HG03558 (cell line): ENCODE measurements around the gene CHORDC1.
"Not testable (repeated sequence)": the region's sequence is repeated elsewhere in the genome, so short reads cannot be mapped to it uniquely, and the experiment has no call there.

ENCODE experiments used
- ATAC-seq: cut with Tn5 transposase; IDR thresholded peaks from one replicate; pipeline ENCODE4 v1.9.1; 2021; ENCODE audit warnings: moderate number of reproducible peaks; ENCODE audit not compliant: unreplicated experiment; ENCODE audit errors: extremely low read depth

The CHORDC1 gene

DNA sequence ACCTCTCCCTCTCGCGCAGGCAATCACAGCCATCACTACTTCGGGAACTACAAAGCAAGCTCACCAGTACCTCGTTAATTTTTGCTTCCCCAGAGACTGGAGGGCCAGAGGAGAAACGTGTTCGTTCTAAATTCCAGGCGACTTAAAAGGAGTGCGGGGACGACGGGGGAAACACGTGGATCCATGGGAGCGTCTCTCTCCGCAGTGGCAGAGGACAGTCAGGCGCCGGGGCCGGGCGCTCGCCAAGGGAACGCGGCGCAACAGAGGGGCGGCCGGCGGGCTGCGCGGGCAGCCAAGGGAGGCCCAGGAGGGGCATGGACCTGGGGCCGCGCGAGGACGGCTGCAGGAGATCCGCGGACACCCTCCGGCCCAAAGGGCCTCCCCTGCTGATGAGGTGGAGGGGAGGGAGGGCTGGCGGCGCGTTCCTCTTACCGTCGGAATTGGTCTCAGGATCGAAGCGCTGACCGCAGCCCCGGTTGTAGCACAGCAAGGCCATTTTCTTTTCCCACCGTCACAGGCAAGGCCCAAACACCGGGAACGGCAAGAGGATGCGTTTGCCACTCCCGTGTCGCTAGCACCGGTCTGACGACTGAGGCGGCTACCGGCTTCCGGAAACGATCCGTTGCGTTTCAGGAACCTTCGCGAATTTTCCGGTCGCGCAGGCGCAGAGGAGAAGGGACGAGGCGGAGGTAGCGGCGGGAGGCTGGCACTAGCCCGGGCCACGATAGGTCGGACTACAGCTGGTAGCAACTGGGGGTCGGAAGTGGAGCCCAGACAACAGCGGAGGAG lies at the start of gene CHORDC1:
TSS of gene CHORDC1 (minus strand) at position 591 of the 789 bp plus-strand sequence. CDS start at position 496, 95 bp downstream.
- ATAC-seq = peak; percentile 87

DNA sequence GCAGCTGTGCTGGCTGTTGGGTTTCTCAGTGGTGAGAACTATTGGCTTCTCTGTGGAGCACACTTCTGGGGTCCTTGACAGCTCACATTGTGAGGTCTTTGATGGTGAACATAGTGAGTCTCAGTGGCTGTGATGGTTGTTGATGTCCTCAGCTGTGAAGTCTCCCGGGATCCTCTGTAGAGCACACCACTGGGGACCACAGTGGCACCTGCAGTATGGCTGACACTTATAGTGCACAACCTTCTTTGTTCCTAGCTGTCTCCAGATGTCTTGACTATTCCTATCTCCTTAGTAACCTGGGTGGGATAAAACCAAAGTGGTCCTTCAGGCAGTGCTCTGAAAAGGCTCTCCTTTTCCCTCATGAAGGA lies 34.3 kb upstream of the CHORDC1 start:
- no peak for ATAC-seq

DNA sequence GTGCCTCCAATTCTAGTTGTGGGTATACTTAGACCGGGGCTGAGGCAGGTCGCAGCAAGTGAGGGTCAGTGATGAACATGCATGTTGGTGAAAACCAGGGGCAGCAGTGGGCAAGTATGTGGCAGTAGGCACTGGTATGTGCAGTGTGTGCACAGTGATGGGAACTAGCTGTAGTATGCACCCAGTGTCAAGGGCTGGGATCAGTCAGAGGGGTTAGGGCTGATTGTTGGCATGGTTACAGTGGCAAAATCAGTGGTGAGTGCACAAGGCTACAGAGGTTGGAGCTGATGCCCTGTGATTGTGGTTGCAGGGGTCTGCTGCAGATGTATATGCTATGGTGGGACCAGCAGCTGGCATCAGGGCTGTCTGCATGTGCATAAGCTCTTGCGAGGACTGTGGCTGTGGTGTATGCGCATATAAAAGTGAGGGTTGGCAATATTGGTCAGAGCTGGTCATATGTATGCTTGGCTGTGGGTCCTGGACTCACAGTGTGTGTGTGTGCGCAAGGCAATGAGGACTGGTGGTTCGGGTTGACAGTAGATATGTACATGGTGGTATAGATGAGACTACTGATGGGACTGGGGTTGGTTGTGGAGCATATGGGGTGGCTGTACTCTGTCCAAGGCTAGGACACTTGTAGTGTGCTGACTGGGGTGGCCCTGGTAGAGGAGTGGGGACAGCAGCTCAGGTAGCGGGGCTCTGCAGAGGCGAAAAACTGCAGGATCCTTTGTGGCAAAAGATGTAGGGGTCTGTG lies 33.7 kb upstream of the CHORDC1 start:
- ATAC-seq = no peak

DNA sequence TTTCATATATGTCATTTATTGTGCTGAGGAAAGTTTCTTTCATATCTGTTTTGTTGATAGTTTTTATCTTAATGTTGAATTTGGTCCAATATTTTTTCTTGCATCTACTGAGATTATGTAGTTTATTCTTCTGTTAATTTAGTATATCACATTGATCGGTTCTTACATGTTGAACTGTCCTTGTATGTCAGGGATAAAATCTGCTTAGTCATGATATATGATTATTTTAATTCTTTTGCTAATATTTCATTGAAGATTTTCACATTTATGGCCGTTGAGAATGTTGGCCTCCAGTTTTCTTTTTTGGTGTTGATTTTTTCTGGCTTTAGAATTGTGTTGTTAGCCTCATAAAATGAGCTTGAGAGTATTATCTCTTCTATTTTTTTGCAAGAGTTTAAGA lies 31.2 kb upstream of the CHORDC1 start:
- no peak for ATAC-seq

DNA sequence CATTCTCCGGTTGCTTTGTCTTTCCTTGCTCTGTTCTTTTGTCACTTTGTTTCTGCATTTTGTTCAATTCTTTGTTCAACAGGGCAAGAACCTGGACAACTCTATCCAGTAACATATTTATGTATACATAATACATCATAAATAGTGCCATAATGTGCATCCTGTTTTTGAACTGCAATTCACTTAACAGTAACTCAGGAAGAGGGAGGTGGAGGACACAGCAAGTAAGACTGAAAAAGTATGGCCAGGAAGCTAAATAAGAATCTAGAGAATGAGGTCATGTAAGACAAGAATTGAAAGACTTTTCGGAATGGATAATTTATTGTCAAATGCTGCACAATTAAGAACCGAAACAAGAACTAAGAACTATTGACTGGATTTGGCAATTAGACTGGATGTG lies 29.2 kb upstream of the CHORDC1 start:
- ATAC-seq = no peak

DNA sequence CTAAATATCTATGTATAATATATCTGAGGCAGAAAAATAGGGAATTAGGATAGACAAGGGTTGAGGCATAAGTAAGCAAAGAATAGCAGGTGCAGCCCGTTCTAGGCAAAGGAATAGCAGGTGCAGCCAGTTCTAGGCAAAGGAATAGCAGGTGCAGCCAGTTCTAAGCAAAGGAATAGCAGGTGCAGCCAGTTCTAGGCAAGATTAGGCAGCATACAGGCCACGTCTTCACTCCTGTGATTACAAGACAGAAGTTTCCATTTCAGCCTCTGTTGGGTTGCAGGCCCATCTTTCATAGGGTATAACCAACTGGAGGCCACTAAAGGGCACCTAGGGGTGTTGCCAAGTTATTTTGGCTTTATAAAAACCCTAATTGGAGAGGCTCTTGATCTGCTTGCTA lies 28.8 kb upstream of the CHORDC1 start:
- no peak for ATAC-seq

DNA sequence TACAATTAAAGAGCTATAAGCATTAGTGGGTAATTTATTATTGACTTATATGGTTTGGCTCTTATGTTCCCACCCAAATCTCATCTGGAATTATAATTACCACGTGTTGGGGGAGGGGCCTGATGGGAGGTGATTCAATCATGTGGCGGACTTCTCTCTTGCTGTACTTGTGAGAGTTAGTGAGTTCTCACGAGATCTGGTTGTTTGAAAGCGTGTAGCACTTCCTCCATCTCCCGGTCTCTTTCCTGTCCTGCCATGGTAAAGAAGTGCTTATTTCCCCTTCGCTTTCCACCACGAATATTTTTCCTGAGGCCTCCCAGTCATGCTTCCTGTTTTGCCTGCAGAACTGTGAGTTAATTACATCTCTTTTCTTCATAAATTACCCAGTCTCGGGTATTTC lies 28.1 kb upstream of the CHORDC1 start:
- no peak for ATAC-seq

DNA sequence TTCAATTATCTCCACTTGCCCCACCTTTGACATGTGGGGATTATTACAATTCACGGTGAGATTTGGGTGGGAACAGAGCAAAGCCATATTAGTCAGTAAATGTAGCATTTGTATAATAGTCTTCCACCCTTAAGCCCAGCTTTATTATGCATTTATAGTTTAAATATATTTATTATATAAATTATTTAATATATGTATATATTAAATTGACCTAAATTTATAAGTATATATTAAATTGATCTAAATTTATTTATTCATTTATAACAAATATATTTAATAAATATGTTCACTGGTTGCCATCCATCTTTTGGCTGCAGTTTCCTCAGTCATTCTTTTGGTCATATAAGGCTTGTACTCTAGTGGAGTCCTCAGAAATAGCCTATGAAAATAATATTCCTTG lies 23.6 kb upstream of the CHORDC1 start:
- ATAC-seq = no peak

DNA sequence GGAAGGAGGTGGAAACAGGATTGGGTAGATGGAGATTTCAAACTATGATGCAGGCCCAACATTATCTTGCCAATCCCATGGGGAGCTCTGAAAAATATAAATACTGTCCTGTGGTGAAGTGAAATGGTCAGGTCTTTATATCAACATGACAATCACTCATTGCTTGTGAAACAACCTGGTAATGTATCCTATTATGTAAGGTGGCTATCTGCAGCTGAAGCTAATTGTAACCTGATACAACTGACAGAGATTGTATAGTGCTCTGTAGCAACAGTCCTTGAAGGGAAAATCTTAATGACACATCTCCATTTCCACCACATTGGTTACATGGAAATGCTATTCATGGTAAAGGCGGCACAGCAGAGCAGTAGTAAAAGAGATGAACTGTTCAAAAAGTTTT lies 20.7 kb upstream of the CHORDC1 start:
- ATAC-seq = no peak

DNA sequence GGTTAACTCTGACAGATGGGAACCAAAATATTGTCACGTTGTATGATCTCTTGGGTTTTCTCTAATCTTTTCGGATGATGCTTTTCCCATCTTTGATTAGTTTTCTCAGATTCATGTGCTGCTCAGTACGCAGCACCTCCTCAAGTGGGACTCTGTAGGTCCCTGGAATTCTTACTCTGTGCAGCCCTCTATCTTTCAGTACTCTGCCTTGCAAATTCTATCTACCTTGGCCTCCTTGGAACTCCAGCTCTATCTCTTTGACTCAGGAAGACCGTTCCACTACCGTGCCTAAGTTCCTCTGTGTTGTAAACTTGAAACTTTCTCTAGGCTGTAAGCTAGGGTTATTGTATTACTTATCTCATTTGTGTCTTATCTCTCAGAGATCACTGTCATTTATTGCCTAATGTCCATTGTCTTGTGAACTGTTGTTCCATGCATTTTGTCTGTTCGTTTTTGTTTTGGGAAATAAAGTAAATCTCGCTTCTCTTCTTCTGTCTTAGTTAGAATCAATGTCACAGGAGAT lies 20.1 kb upstream of the CHORDC1 start:
- no peak for ATAC-seq

DNA sequence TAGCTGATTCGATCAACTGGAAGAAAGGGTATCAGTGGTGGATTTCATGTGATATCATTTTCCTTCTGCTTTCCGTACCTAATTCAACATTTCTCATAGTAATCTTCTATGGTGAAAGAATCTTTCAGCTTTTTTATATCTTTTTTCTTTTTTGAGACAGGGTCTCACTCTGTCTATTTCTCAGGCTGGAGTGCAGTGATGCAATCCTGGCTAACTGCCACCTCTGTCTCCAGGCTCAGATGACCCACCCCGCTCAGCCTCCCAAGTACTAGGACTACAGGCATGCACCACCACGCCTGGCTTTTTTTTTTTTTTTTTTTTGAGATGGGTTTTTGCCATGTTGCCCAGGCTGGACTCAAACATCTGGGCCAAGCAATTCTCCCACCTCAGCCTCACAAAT lies 18.6 kb upstream of the CHORDC1 start:
- ATAC-seq = no peak

DNA sequence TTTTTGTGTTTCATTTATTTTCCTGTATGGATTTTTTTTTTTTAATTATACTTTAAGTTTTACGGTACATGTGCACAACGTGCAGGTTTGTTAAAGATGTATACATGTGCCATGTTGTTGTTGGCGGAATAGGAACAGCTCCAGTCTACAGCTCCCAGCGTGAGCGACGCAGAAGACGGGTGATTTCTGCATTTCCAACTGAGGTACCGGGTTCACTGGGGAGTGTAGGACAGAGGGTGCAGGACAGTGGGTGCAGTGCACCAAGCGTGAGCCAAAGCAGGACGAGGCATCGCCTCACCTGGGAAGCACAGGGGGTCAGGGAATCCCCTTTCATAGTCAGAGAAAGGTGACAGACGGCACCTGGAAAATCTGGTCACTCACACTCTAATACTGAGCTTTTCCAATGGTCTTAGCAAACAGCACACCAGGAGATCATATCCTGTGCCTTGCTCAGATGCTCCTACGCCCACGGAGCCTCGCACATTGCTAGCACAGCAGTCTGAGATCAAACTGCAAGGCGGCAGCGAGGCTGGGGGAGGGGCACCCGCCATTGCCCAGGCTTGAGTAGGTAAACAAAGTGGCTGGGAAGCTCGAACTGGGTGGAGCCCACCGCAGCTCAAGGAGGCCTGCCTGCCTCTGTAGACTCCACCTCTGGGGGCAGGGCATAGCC lies 17.3 kb upstream of the CHORDC1 start:
- ATAC-seq = not testable (repeated sequence)

DNA sequence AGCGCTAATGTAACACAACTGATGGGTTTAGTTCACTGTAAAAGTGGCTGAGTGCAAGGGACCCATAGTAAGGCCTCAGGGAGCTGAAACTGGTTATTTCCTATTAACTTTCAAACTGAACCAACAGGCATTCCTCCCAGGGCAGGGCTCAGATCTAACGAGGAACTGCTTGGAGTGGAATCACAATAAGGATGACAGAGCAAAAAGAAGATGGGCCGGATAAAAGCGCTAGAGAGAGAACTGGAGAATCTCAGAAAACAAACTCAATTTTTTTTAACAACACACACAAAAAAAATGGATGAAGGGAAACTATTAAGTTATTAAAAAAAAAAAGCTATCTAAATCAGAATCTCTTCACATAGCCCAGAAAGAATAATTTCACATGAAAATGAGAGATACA lies 14.2 kb upstream of the CHORDC1 start:
- no peak for ATAC-seq

DNA sequence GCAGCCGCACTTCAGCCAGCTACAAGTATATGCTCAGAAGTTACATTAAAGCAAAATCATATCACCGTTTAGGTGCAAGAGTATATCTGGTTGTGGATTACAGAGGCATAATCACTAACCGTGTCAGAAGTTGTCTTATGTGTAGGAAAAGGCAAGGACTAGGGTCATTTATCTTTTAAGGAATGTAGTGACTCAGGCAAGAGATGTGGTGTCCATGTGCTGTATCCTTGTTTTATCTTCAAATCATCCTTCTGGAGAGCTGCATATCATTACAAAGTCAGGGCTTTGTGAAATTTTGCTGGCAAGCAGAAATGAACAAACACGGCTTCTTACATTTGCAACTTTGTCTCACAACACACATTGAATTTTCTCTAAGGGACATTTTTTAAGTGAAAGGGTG lies 12.7 kb upstream of the CHORDC1 start:
- ATAC-seq = no peak

DNA sequence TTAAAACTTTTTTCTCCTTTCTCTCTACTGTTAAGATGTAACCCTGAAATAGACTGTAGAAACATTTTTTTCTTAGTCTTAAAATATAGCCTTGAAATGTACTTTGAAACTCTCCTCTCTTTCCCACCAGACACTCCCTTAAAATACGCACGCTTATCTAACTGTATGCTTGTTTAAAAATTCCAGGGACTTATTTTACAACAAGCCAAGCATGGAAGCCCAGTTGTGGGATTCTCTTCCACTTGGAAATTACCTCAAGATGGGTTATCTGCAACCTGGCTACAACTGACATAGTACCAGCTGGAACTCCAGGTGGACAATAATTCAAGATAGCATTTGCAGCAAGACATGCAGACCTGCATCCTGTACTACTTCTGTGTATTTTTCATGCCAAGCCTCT lies 12.1 kb upstream of the CHORDC1 start:
- no peak for ATAC-seq

DNA sequence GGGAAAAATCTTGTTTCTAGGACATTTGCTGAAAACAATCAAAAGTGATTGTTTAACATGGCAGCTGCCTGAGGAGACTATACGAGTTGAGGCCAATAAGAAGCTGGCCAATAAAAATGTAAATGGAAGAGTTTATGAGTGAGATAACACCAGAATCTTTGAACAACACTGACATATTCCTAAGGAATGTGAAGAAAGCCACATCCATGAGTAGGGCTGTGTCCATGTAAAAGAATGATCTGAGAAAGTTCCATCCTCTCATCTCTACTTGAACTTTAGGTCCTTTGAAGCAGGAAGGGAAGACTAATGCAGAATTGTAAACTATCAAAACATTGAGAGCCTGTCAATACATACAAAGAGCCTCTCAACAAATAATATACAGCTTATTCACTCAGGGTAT lies 6.9 kb upstream of the CHORDC1 start:
- ATAC-seq = no peak

DNA sequence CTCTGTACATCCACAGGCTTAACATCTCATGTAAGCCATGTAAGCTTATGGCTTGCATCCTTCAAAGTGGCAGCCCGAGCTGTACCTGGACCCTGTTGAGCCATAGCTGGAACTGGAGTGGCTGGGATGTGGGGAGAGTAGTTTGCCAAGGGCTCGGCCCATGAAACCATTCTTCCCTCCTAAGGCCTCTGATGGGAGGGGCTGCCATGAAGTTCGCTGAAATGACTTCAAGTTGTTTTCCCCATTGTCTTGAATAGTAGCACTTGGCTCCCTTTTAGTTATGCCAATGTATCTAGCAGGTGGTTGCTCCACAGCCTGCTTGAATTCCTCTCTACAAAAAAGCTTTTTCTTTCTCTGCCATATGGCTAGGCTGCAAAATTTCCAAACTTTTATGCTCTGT lies 5.2 kb upstream of the CHORDC1 start:
- ATAC-seq = no peak

DNA sequence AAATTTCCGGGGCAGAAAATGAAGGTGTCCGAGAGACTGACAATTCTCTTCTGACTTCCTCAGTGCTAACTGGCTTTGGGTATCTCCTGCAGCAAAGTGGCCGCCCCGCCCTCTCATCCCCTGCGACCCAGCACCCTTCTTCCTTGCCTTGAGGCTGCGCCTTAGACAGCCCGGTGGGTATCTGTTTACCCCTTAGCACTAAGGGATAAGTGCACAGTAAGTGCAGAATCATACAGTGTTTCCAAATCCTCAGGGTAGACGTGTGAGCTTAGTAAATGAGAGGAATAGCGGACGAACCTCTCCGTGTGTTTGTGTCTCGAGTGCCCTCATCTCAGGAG lies 368 bp upstream of the CHORDC1 start:
- ATAC-seq = peak; percentile 24

DNA sequence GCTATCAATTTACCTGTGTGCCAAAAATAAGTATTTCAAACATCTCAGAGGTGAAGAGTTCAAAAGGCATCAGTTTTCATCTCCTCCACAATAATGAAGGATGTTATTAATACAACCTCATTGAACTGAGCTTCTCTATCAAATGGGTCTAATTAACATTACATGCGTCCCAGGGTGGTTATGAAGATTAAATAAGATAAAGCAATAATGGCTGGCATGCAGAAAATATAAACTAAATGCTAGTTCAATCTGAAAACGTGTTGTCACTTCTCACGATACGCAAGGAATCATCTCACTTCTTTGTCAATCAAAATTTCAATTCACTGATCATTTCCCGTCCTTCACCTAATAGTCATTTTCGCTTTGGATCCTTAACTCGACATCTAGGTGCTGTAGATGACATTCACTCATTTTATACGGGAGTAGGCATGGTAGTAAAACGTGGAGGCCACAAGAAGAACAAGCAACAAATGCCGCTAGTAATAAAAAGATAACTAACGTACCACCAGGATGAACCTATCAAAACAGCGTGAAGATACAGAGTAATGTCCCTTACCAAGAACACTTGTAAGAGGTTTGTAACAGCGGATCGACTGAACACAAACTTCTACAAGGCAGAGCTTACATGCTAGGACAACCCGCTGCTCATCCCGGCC lies 918 bp downstream of the CHORDC1 start:
- ATAC-seq = no peak

DNA sequence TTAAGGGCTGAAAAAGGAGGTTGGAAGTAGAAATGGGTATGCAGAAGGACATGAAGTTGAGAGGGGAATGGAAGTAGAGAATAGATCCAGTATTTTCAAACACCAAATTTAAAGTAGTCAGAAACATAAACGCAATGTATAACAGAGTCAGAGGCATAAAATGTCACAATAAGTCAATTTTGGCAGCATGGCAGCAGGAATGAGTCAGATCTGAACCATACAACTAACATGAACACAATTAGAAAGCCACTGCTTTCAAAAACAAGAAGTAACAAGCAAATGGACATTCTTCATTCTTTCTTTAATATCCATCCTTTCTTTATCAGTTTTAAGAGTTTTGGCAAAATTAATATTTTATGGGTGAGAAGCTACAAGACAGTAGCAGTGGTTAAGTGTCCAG lies 2.5 kb downstream of the CHORDC1 start:
- ATAC-seq = no peak

DNA sequence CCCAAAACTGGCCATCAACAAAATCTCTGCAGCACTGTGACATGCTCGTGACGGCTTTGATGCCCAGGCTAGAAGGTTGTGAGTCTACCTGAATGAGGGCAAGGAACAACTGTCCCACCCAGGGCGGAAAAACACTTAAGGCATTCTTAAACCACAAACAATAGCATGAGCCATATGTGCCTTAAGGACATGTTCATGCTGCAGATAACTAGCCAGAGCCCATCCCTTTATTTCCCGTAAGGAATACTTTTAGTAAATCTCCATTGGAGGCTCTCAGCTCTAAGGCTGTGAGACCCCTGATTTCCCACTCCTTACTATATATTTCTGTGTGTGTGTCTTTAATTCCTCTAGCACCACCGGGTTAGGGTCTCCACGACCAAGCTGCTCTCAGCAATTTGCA lies 3.4 kb downstream of the CHORDC1 start:
- no peak for ATAC-seq
